Subcutaneous adipose tissue (tissue), 4 donors: ENCODE results near the gene EXOC2. TPM values are rescaled to one million over a fixed set of nuclear protein-coding genes. Genes with fewer than 3 reads are reported as not detected.

Experiments
- CTCF ChIP-seq: fragments of 450-650 bp; IDR thresholded peaks from one replicate; pipeline ENCODE4 v1.5.1; 2016; ENCODE audit warnings: low read depth, mild to moderate bottlenecking, control low read depth, antibody characterized with exemption, moderate library complexity
- total RNA-seq, 4 donors: library from RNA; depleted of rRNA; stranded (reverse); fragments of >200 nt; gene quantifications; one replicate each; pipeline ENCODE4 v1.1.0, GENCODE V29; 2016

EXOC2 gene
- total RNA-seq, 4 donors from 2014 or later = 18.9 to 28.4 (median 20.2) TPM

- TF ChIP-seq CTCF = no peak
These were observed 177.7 kb downstream of the EXOC2 start for GRCh38 chr6:515267-515666.

GRCh38 chr6:514396-514978 is 178.5 kb downstream of the EXOC2 start:
- TF ChIP-seq CTCF = no peak

GRCh38 chr6:513961-514360 is 179.0 kb downstream of the EXOC2 start:
- no peak for TF ChIP-seq CTCF

- TF ChIP-seq CTCF = no peak
These were observed 179.9 kb downstream of the EXOC2 start for GRCh38 chr6:513058-513457.

- TF ChIP-seq CTCF = no peak
These were observed 181.3 kb downstream of the EXOC2 start for GRCh38 chr6:511488-512137.

GRCh38 chr6:509676-510075 is 183.3 kb downstream of the EXOC2 start:
- TF ChIP-seq CTCF = no peak

- no peak for TF ChIP-seq CTCF
These were observed 184.3 kb downstream of the EXOC2 start for GRCh38 chr6:508614-509013.
